ENCODE data around the gene LRBA. TPM values are rescaled to one million over a fixed set of nuclear protein-coding genes. Genes with fewer than 3 reads are reported as not detected.

The LRBA gene
- total and polyA plus RNA-seq, 9 of the 15 experiments (the other 6 are each of a cell fraction or from before 2014, with no cell fraction given), result 24.2 to 88.7 (median 59.7) TPM

- DNase-seq (ENCODE audit: extremely low read depth in 1 of 4, low spot score in 3 of 4) (no peak), FAIRE-seq (no peak), ATAC-seq (no peak)
- Histone ChIP-seq H3K27ac (ENCODE audit: extremely low read depth, low read depth, low read length) (no peak overlapping the region), H3K36me3 (ENCODE audit: control insufficient read depth, insufficient read depth, low read length) (peaks cover 11% of the 10 kb centered on the region; the same call in 2 of the 3 replicates), H3K4me1 (replicated peaks in 1 of 2; ENCODE audit: control insufficient read depth in 2 of 2, insufficient read depth in 2 of 2, low read length in 2 of 2) (no peaks in the 10 kb centered on the region), H3K9ac (ENCODE audit: insufficient read depth in 1 of 2, low read depth in 2 of 2, low read length in 2 of 2) (no peak overlapping the region), H3K9me1 (ENCODE audit: control insufficient read depth, insufficient read depth, low read length) (no peaks in the 10 kb centered on the region), H3K9me3 (replicated peaks; ENCODE audit: control insufficient read depth, insufficient read depth, low read depth, low read length) (no peaks in the 10 kb centered on the region), H3K4me2 (ENCODE audit: insufficient read depth, low read length) (no peak overlapping the region), H3K4me3 (no peak overlapping the region), H3K79me2 (ENCODE audit: control insufficient read depth, insufficient read depth, low read length) (no peaks in the 10 kb centered on the region), H4K20me1 (replicated peaks; ENCODE audit: control insufficient read depth, insufficient read depth, low read length) (no peaks in the 10 kb centered on the region), H2AFZ (ENCODE audit: low read depth, low read length) (no peak overlapping the region), H3K27me3 (ENCODE audit: control insufficient read depth in 2 of 2, insufficient read depth in 2 of 2, low read length in 2 of 2) (no peaks in the 10 kb centered on the region)
- CTCF ChIA-PET (ENCODE audit: low intra/inter-chr PET ratio), result no interaction called here
- POLR2A ChIA-PET, result no interaction called here
- BruUV-seq (replicated peaks), result no TSS peak
- 92% methylated on average over 12 of the region's 12 CpGs for WGBS (ENCODE audit: insufficient coverage, low coverage, missing lambda C conversion rate)
- TF ChIP-seq KDM1A (IDR thresholded peaks at IDR 0.05) (no peak), DPF2 (IDR thresholded peaks at IDR 0.05) (no peak), HDAC1 (IDR thresholded peaks at IDR 0.05) (no peak), NRF1 (conservative IDR thresholded peaks at IDR 0.05 in 1 of 2, IDR thresholded peaks at IDR 0.05 in 1 of 2) (no peak), MYNN (IDR thresholded peaks at IDR 0.05) (no peak), MYNN (CRISPR knock-in tag; IDR thresholded peaks at IDR 0.05) (no peak), E2F5 (CRISPR knock-in tag; IDR thresholded peaks at IDR 0.05) (no peak), POLR2A (conservative IDR thresholded peaks at IDR 0.05) (no peak), ZBTB12 (CRISPR knock-in tag; IDR thresholded peaks at IDR 0.05) (no peak)
- intact Hi-C loops (cut with micrococcal nuclease), result no loop called here
- in situ Hi-C loops (cut with MboI), result no loop called here
Measured at GRCh38 chr4:150598909-150599308, 416.2 kb downstream of the LRBA start.

Data from K562 (cell line).